ENCODE data around the gene GLB1L. TPM values are rescaled to one million over a fixed set of nuclear protein-coding genes. Genes with fewer than 3 reads are reported as not detected.
A peak's percentile ranks its signal among the peaks of the same experiment; 100 is the strongest.

Gene GLB1L
- total RNA-seq, 1 donor from 2014 or later: 7.2 TPM

- peaks cover 4% of the 10 kb centered on the region for H4K20me1 ChIP-seq (ENCODE audit: low read depth)
- DNase-seq (ENCODE audit: low spot score): peak; percentile 100
- H3K36me3 ChIP-seq: no peaks in the 10 kb centered on the region
- peak within 1 kb of the TSS; percentile 61 for H3K9ac ChIP-seq
- peak within 1 kb of the TSS; percentile 32 for H3K27ac ChIP-seq
- H3K4me3 ChIP-seq: peak within 1 kb of the TSS; percentile 76
- H3K4me1 Mint-ChIP-seq: peaks cover 26% of the 10 kb centered on the region
- no peaks in the 10 kb centered on the region for H3K27me3 ChIP-seq
- peaks cover 37% of the 10 kb centered on the region for H3K79me2 ChIP-seq (ENCODE audit: low read depth)
- peaks cover 11% of the 10 kb centered on the region for H3F3A ChIP-seq (ENCODE audit: low read depth)
- peak within 1 kb of the TSS; percentile 90 for H2AFZ ChIP-seq (replicated peaks)
- H3K9me3 Mint-ChIP-seq: no peaks in the 10 kb centered on the region
- H3K4me2 ChIP-seq: peak within 1 kb of the TSS; percentile 95
- no peaks in the 10 kb centered on the region for H3K27me3 Mint-ChIP-seq (ENCODE audit: insufficient read depth, low read depth)
- H3K36me3 Mint-ChIP-seq: peaks cover 20% of the 10 kb centered on the region
- no peaks in the 10 kb centered on the region for H3K9me3 ChIP-seq (ENCODE audit: low read depth)
- peak within 1 kb of the TSS; percentile 97 for H3K4me3 Mint-ChIP-seq
- TF ChIP-seq CTCF (IDR thresholded peaks at IDR 0.05): no peak
- peak; percentile 54 for TF ChIP-seq EZH2phosphoT487 (IDR thresholded peaks at IDR 0.05)
- H3K27ac Mint-ChIP-seq: peak within 1 kb of the TSS; percentile 59
- peaks cover 12% of the 10 kb centered on the region for H3K4me1 ChIP-seq
Measured at GRCh38 chr2:219229305-219230058, 15.8 kb downstream of the GLB1L start, which contains the start of the genes ANKZF1 and ATG9A. Gene ANKZF1 (plus strand): TSS chr2:219229806. CDS start chr2:219230258, 452 bp downstream. Gene ATG9A (minus strand): TSS chr2:219229636. CDS start chr2:219228024, 1,612 bp downstream.

- peak overlapping the region; percentile 90 for H2AFZ ChIP-seq (replicated peaks)
- no peaks in the 10 kb centered on the region for H3K27me3 ChIP-seq
- peaks cover 18% of the 10 kb centered on the region for H3K36me3 Mint-ChIP-seq
- H3K4me3 ChIP-seq: peak overlapping the region; percentile 76
- H3K4me2 ChIP-seq: peak overlapping the region; percentile 95
- peaks cover 37% of the 10 kb centered on the region for H3K79me2 ChIP-seq (ENCODE audit: low read depth)
- no peak for DNase-seq (ENCODE audit: low spot score)
- peaks cover 11% of the 10 kb centered on the region for H3F3A ChIP-seq (ENCODE audit: low read depth)
- peaks cover 26% of the 10 kb centered on the region for H3K4me1 Mint-ChIP-seq
- H3K27ac Mint-ChIP-seq: no peak overlapping the region
- peak overlapping the region; percentile 61 for H3K9ac ChIP-seq
- no peaks in the 10 kb centered on the region for H3K9me3 Mint-ChIP-seq
- H3K27ac ChIP-seq: no peak overlapping the region
- peaks cover 4% of the 10 kb centered on the region for H4K20me1 ChIP-seq (ENCODE audit: low read depth)
- H3K4me1 ChIP-seq: peaks cover 12% of the 10 kb centered on the region
- no peaks in the 10 kb centered on the region for H3K9me3 ChIP-seq (ENCODE audit: low read depth)
- TF ChIP-seq EZH2 (IDR thresholded peaks at IDR 0.05): no peak
- no peak for TF ChIP-seq CTCF (IDR thresholded peaks at IDR 0.05)
- no peak for TF ChIP-seq EZH2phosphoT487 (IDR thresholded peaks at IDR 0.05)
- H3K4me3 Mint-ChIP-seq: peak overlapping the region; percentile 84
- H3K36me3 ChIP-seq: no peaks in the 10 kb centered on the region
- no peaks in the 10 kb centered on the region for H3K27me3 Mint-ChIP-seq (ENCODE audit: insufficient read depth, low read depth)
Measured at GRCh38 chr2:219228911-219229304, 16.3 kb downstream of the GLB1L start.

- Mint-ChIP-seq H3K4me3 (peak overlapping the region; percentile 84), H3K4me1 (peaks cover 26% of the 10 kb centered on the region), H3K9me3 (no peaks in the 10 kb centered on the region), H3K27ac (no peak overlapping the region), H3K27me3 (ENCODE audit: insufficient read depth, low read depth) (peaks cover 3% of the 10 kb centered on the region), H3K36me3 (peaks cover 15% of the 10 kb centered on the region)
- TF ChIP-seq CTCF (IDR thresholded peaks at IDR 0.05) (no peak), EZH2phosphoT487 (IDR thresholded peaks at IDR 0.05) (no peak)
- H3K9ac ChIP-seq: peak overlapping the region; percentile 61
- peak overlapping the region; percentile 76 for H3K4me3 ChIP-seq
- H3F3A ChIP-seq (ENCODE audit: low read depth): peaks cover 11% of the 10 kb centered on the region
- peaks cover 4% of the 10 kb centered on the region for H4K20me1 ChIP-seq (ENCODE audit: low read depth)
- H3K79me2 ChIP-seq (ENCODE audit: low read depth): peaks cover 37% of the 10 kb centered on the region
- H2AFZ ChIP-seq (replicated peaks): no peak overlapping the region
- peaks cover 12% of the 10 kb centered on the region for H3K4me1 ChIP-seq
- H3K9me3 ChIP-seq (ENCODE audit: low read depth): no peaks in the 10 kb centered on the region
- no peaks in the 10 kb centered on the region for H3K27me3 ChIP-seq
- H3K36me3 ChIP-seq: no peaks in the 10 kb centered on the region
- no peak for DNase-seq (ENCODE audit: low spot score)
- peak overlapping the region; percentile 95 for H3K4me2 ChIP-seq
- H3K27ac ChIP-seq: no peak overlapping the region
Measured at GRCh38 chr2:219228041-219228910, 17.0 kb downstream of the GLB1L start.
